A673 (cell line): ENCODE data around the gene DCHS2. TPM values are rescaled to one million over a fixed set of nuclear protein-coding genes. Genes with fewer than 3 reads are reported as not detected.

ENCODE experiments used
- BruUV-seq: library from RNA; stranded (reverse); fragments of 400-500 nt; replicated peaks from 2 replicates; lab custom pipeline; 2021; lab: Mats Ljungman, UMichigan
- CTCF ChIA-PET: fragments of 300-600 bp; sonication (Branson Sonifier 250); formaldehyde crosslinking; loops from one replicate; lab custom pipeline; 2022; ENCODE audit warnings: antibody characterized with exemption; lab: Charles Lee
- POLR2A ChIA-PET: fragments of 300-600 bp; sonication (Branson Sonifier 250); formaldehyde crosslinking; loops from one replicate; lab custom pipeline; 2022; ENCODE audit warnings: antibody characterized with exemption; ENCODE audit not compliant: low non-redundant PET; lab: Charles Lee
- DNase-seq: peaks from one replicate; pipeline ENCODE4 v3.0.0-alpha.2; 2015; ENCODE audit warnings: low spot score
- H3K27ac ChIP-seq: fragments of 200-600 bp; sonication (generic); 2 replicates; pipeline ENCODE4 v1.5.1; 2016; ENCODE audit warnings: mixed run types, low read depth, mild to moderate bottlenecking, mixed read lengths, antibody characterized with exemption, low read length; ENCODE audit not compliant: poor library complexity, severe bottlenecking
- H3K27me3 ChIP-seq: fragments of 200-600 bp; sonication (generic); replicated peaks from 2 replicates; pipeline ENCODE4 v1.6.1; 2017; ENCODE audit warnings: mixed run types, low read depth, mild to moderate bottlenecking, mixed read lengths, antibody characterized with exemption, low read length; ENCODE audit not compliant: insufficient read depth, poor library complexity
- H3K36me3 ChIP-seq: fragments of 200-600 bp; sonication (generic); 2 replicates; pipeline ENCODE4 v1.6.1; 2016; ENCODE audit warnings: mixed run types, mild to moderate bottlenecking, mixed read lengths, antibody characterized with exemption, low read length; ENCODE audit not compliant: insufficient read depth, poor library complexity, severe bottlenecking
- H3K4me1 ChIP-seq: fragments of 200-600 bp; sonication (generic); 2 replicates; pipeline ENCODE4 v1.6.1; 2017; ENCODE audit warnings: mixed run types, mild to moderate bottlenecking, mixed read lengths, antibody characterized with exemption, low read length; ENCODE audit not compliant: insufficient read depth, poor library complexity, severe bottlenecking
- H3K4me3 ChIP-seq: fragments of 200-600 bp; sonication (generic); 2 replicates; pipeline ENCODE4 v1.5.1; 2016; ENCODE audit warnings: low read depth, mixed run types, mild to moderate bottlenecking, mixed read lengths, low read length; ENCODE audit not compliant: poor library complexity, severe bottlenecking
- H3K9me3 ChIP-seq: fragments of 200-600 bp; sonication (generic); 2 replicates; pipeline ENCODE4 v1.6.1; 2016; ENCODE audit warnings: mixed run types, low read depth, mild to moderate bottlenecking, mixed read lengths, antibody characterized with exemption, low read length; ENCODE audit not compliant: poor library complexity, severe bottlenecking
- CTCF ChIP-seq: fragments of 300-800, 200-600 bp; sonication (generic); conservative IDR thresholded peaks from 2 replicates; pipeline ENCODE4 v1.5.1; 2017; ENCODE audit warnings: low read depth, mild to moderate bottlenecking, antibody characterized with exemption, low read length, moderate library complexity, mixed read lengths
- EZH2 ChIP-seq: fragments of 200-600 bp; sonication (generic); IDR thresholded peaks from 2 replicates; pipeline ENCODE4 v1.6.1; 2017; ENCODE audit warnings: borderline replicate concordance, low read depth, mild to moderate bottlenecking, mixed read lengths, antibody characterized with exemption, low read length; ENCODE audit not compliant: poor library complexity, severe bottlenecking
- intact Hi-C: fragments of 100-400 bp; cut with micrococcal nuclease; formaldehyde crosslinking; loops from one replicate; pipeline ENCODE4 v1.10.0; 2022; ENCODE audit not compliant: unreplicated experiment
- total RNA-seq: library from RNA; stranded (reverse); gene quantifications from 2 replicates; pipeline ENCODE4 v1.2.3, GENCODE V29; 2021

Gene DCHS2
- total RNA-seq, 1 experiment from 2014 or later: 0.58 TPM

GRCh38 chr4:154364066-154364845, 127.3 kb downstream of the DCHS2 start:
- CTCF ChIA-PET: no interaction called here
- H3K27me3 ChIP-seq: no peaks in the 10 kb centered on the region
- no peaks in the 10 kb centered on the region for H3K36me3 ChIP-seq
- H3K4me1 ChIP-seq: no peaks in the 10 kb centered on the region
- intact Hi-C loops: no loop called here
- H3K4me3 ChIP-seq: no peak overlapping the region
- POLR2A ChIA-PET: no interaction called here
- DNase-seq: no peak
- BruUV-seq: no TSS peak
- no peaks in the 10 kb centered on the region for H3K9me3 ChIP-seq
- no peak overlapping the region for H3K27ac ChIP-seq
- TF ChIP-seq EZH2: no peak
- TF ChIP-seq CTCF: no peak

- H3K4me3 ChIP-seq: no peak overlapping the region
- H3K27ac ChIP-seq: no peak overlapping the region
- intact Hi-C loops: no loop called here
- H3K4me1 ChIP-seq: no peaks in the 10 kb centered on the region
- no peaks in the 10 kb centered on the region for H3K9me3 ChIP-seq
- no peaks in the 10 kb centered on the region for H3K27me3 ChIP-seq
- POLR2A ChIA-PET: no interaction called here
- no peaks in the 10 kb centered on the region for H3K36me3 ChIP-seq
- no peak for TF ChIP-seq EZH2
- no peak for TF ChIP-seq CTCF
- no TSS peak for BruUV-seq
- CTCF ChIA-PET: no interaction called here
- no peak for DNase-seq
Observed at GRCh38 chr4:154361450-154361849, 130.1 kb downstream of the DCHS2 start.

GRCh38 chr4:154360491-154360890, 131.1 kb downstream of the DCHS2 start:
- intact Hi-C loops: no loop called here
- POLR2A ChIA-PET: no interaction called here
- Histone ChIP-seq H3K4me3 (no peak overlapping the region), H3K27ac (no peak overlapping the region), H3K36me3 (no peaks in the 10 kb centered on the region), H3K27me3 (no peaks in the 10 kb centered on the region), H3K4me1 (no peaks in the 10 kb centered on the region), H3K9me3 (no peaks in the 10 kb centered on the region)
- TF ChIP-seq EZH2 (no peak), CTCF (no peak)
- CTCF ChIA-PET: no interaction called here
- DNase-seq: no peak
- no TSS peak for BruUV-seq
